Fibroblast of lung (primary cell): ENCODE results near the gene ABCF2. TPM values are rescaled to one million over a fixed set of nuclear protein-coding genes. Genes with fewer than 3 reads are reported as not detected.
A peak's percentile ranks its signal among the peaks of the same experiment; 100 is the strongest.

ENCODE experiments used
- DNase-seq, 2 donors: peaks; one replicate each; pipeline versions ENCODE4 v3.0.0 to v3.0.0-alpha.2; 2010; ENCODE audit warnings: low read depth in 2 of 2
- H2AFZ ChIP-seq: 2 replicates; pipeline ENCODE4 v1.5.1; 2012; ENCODE audit warnings: low read length, control low read depth, inconsistent platforms
- H3K27ac ChIP-seq: 2 replicates; pipeline ENCODE4 v1.5.1; 2011; ENCODE audit warnings: low read length, control low read depth; ENCODE audit not compliant: insufficient read depth
- H3K27me3 ChIP-seq: 2 replicates; pipeline ENCODE4 v1.5.1; 2011; ENCODE audit warnings: mild to moderate bottlenecking, low read length; ENCODE audit not compliant: control insufficient read depth, insufficient read depth
- H3K36me3 ChIP-seq: 2 replicates; pipeline ENCODE4 v1.5.1; 2011; ENCODE audit warnings: low read length; ENCODE audit not compliant: control insufficient read depth, insufficient read depth
- H3K4me1 ChIP-seq: 2 replicates; pipeline ENCODE4 v1.5.1; 2011; ENCODE audit warnings: low read length; ENCODE audit not compliant: control insufficient read depth, insufficient read depth; ENCODE audit errors: extremely low read depth
- H3K4me2 ChIP-seq: 2 replicates; pipeline ENCODE4 v1.5.1; 2011; ENCODE audit warnings: low read length, control low read depth; ENCODE audit not compliant: insufficient read depth; ENCODE audit errors: extremely low read depth
- H3K4me3 ChIP-seq, 4 experiments: fragments of 200-600 bp in 1 of 4; sonication (generic) in 1 of 4; replicated peaks in 1 of 4; 2 replicates each; pipeline ENCODE4 v1.5.1; 2011 to 2016; ENCODE audit warnings: low read length in 4 of 4, low read depth in 3 of 4, mild to moderate bottlenecking in 3 of 4, control low read depth in 2 of 4, inconsistent platforms in 1 of 4, mixed read lengths in 1 of 4; ENCODE audit not compliant: insufficient read depth in 1 of 4; ENCODE audit errors: control extremely low read depth in 1 of 4
- H3K79me2 ChIP-seq: 2 replicates; pipeline ENCODE4 v1.5.1; 2012; ENCODE audit warnings: mild to moderate bottlenecking, low read length, inconsistent platforms; ENCODE audit not compliant: control insufficient read depth, insufficient read depth
- H3K9ac ChIP-seq: 2 replicates; pipeline ENCODE4 v1.5.1; 2011; ENCODE audit warnings: mild to moderate bottlenecking, low read length, control low read depth; ENCODE audit not compliant: insufficient read depth
- H3K9me3 ChIP-seq: 2 replicates; pipeline ENCODE4 v1.5.1; 2012; ENCODE audit warnings: low read depth, low read length; ENCODE audit not compliant: control insufficient read depth, insufficient read depth
- H4K20me1 ChIP-seq: 2 replicates; pipeline ENCODE4 v1.5.1; 2011; ENCODE audit warnings: low read length; ENCODE audit not compliant: control insufficient read depth, insufficient read depth; ENCODE audit errors: extremely low read depth
- EZH2 ChIP-seq: IDR thresholded peaks from 2 replicates; pipeline ENCODE4 v1.5.1; 2012; ENCODE audit warnings: low read length, control low read depth, mild to moderate bottlenecking; ENCODE audit errors: missing control alignments
- polyA plus RNA-seq, 2 donors: library from polyadenylated mRNA; depleted of rRNA in 1 of 2; stranded (reverse) in 1 of 2; unstranded in 1 of 2; fragments of >200 nt; gene quantifications; 2 replicates each; pipeline ENCODE4 v1.2.1, GENCODE V29; 2011 to 2012; ENCODE audit warnings: missing spikeins in 1 of 2
- total RNA-seq: library from RNA; depleted of rRNA; stranded (reverse); fragments of >200 nt; gene quantifications from 2 replicates; pipeline ENCODE4 v1.2.1, GENCODE V29; 2014
- TF ChIP-seq, protein P1 (sequence below), 2 donors: IDR thresholded peaks in 1 of 2; conservative IDR thresholded peaks in 1 of 2; 1 replicate in 1 of 2; 2 replicates in 1 of 2; pipeline ENCODE4 v1.5.1; 2011 to 2012; ENCODE audit warnings: low read length in 2 of 2, control low read depth in 1 of 2, inconsistent platforms in 1 of 2, low read depth in 1 of 2, mild to moderate bottlenecking in 1 of 2

ABCF2 gene
- total and polyA plus RNA-seq, 2 donors (not counting 1 experiment from before 2014, with no cell fraction given): 41.6 to 46.4 TPM

DNA sequence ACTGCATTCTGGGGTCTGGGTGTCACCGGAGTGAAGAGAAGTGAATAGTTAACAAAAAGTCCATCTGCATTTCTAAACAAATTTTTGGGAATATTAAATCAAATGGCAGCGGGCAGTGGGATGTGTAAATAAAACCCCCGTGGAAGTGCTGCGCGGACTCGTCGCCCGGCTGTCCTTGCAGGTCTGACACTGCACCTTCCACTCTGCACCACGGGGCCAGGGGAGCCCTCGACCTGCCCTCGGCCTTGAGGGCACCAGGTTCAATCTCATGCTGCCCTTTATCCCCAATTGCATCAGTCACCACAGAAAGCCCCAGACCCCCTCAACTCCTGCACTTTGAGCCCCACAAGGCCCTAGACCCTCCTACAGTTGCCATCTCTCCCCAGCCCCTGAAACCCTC is 27.8 kb upstream of the ABCF2 start:
- H3K79me2 ChIP-seq: no peaks in the 10 kb centered on the region
- no peaks in the 10 kb centered on the region for H3K9me3 ChIP-seq
- no peak overlapping the region for H3K4me2 ChIP-seq
- peaks cover 11% of the 10 kb centered on the region for H3K4me1 ChIP-seq
- no peak overlapping the region for H3K27ac ChIP-seq
- no peak overlapping the region for H3K4me3 ChIP-seq
- H3K27me3 ChIP-seq: peaks cover 9% of the 10 kb centered on the region
- H3K9ac ChIP-seq: no peak overlapping the region
- no peaks in the 10 kb centered on the region for H4K20me1 ChIP-seq
- TF ChIP-seq EZH2: no peak
- TF ChIP-seq, protein P1, sequence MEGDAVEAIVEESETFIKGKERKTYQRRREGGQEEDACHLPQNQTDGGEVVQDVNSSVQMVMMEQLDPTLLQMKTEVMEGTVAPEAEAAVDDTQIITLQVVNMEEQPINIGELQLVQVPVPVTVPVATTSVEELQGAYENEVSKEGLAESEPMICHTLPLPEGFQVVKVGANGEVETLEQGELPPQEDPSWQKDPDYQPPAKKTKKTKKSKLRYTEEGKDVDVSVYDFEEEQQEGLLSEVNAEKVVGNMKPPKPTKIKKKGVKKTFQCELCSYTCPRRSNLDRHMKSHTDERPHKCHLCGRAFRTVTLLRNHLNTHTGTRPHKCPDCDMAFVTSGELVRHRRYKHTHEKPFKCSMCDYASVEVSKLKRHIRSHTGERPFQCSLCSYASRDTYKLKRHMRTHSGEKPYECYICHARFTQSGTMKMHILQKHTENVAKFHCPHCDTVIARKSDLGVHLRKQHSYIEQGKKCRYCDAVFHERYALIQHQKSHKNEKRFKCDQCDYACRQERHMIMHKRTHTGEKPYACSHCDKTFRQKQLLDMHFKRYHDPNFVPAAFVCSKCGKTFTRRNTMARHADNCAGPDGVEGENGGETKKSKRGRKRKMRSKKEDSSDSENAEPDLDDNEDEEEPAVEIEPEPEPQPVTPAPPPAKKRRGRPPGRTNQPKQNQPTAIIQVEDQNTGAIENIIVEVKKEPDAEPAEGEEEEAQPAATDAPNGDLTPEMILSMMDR (conservative IDR thresholded peaks at IDR 0.05 in 1 of 2, IDR thresholded peaks at IDR 0.05 in 1 of 2; ENCODE audit: low read depth in 1 of 2, low read length in 2 of 2): no peak
- H2AFZ ChIP-seq: no peak overlapping the region
- H3K36me3 ChIP-seq: no peaks in the 10 kb centered on the region
- DNase-seq: no peak

DNA sequence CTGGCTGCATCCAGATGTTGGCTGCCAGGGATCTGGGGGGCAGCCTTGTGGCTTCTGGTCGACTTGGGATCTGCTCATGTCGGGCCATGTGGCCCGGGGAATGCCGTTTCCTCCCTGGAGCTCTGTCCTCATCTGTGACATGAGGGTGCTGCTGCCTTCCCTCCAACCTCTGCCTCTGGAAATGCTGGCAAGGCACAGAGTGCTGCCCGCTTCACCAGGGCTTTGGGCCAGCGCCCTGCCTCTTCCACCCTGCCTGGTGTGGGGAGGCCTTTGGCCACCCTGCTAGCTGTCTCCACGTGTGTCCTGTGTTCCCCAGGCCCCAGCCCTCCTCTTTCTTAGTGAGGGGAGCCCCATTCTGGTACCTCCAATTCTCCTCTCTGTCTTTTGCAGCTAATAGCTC is 27.3 kb upstream of the ABCF2 start:
- Histone ChIP-seq H3K4me2 (no peak overlapping the region), H3K27ac (no peak overlapping the region), H3K9me3 (no peaks in the 10 kb centered on the region), H4K20me1 (no peaks in the 10 kb centered on the region), H3K4me1 (peaks cover 16% of the 10 kb centered on the region), H2AFZ (no peak overlapping the region), H3K27me3 (peaks cover 9% of the 10 kb centered on the region), H3K9ac (no peak overlapping the region), H3K79me2 (no peaks in the 10 kb centered on the region), H3K36me3 (no peaks in the 10 kb centered on the region), H3K4me3 (no peak overlapping the region)
- DNase-seq: no peak
- no peak for TF ChIP-seq EZH2
- TF ChIP-seq, protein P1 (conservative IDR thresholded peaks at IDR 0.05 in 1 of 2, IDR thresholded peaks at IDR 0.05 in 1 of 2; ENCODE audit: low read depth in 1 of 2, low read length in 2 of 2): no peak

DNA sequence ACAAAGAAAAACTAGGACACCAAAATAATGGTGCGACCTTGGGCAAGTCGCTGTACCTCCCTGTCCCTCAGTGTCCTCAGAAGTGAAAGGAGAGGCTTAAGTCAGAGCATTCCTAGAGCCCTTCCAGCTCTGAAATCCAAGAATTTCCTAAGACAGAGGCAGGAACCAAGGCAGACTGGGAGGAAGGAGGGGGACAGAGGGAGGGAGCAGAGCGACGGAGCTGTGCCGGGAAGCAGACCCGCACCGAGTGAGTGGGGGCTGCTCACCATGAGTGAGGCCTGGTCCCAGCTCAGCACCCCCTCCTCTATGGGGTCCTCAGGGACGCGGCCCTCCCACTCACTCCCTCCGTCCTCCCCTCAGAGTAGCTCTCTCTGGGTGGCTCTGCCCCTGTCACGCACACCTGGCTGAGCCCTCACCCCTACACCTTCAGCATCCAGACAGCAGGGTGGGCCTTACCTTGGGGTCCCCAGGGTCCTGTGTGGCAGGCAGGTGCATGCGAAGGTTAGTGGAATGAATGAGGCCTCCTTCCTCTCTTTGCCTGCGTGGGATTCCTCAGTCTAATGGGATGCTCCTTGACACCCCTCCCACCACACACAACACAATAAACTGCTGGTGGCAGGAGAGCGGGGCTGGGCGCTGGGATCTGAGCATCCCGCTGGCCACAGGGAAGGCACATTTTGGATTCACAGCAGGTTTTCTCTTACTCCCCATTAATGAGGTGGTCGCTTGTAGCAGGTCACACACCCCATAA is 26.1 kb upstream of the ABCF2 start:
- Histone ChIP-seq H4K20me1 (no peaks in the 10 kb centered on the region), H3K4me2 (peak overlapping the region; percentile 98), H3K27ac (no peak overlapping the region), H2AFZ (no peak overlapping the region), H3K4me1 (peaks cover 19% of the 10 kb centered on the region), H3K36me3 (no peaks in the 10 kb centered on the region), H3K27me3 (peaks cover 9% of the 10 kb centered on the region), H3K4me3 (peak overlapping the region in 3 of 4 experiments; percentile 72 to 79 (median 78)), H3K9me3 (no peaks in the 10 kb centered on the region), H3K79me2 (no peaks in the 10 kb centered on the region), H3K9ac (no peak overlapping the region)
- DNase-seq: no peak
- TF ChIP-seq, protein P1 (conservative IDR thresholded peaks at IDR 0.05 in 1 of 2, IDR thresholded peaks at IDR 0.05 in 1 of 2; ENCODE audit: low read depth in 1 of 2, low read length in 2 of 2): no peak
- no peak for TF ChIP-seq EZH2
